ENCODE measurements around the gene JAZF1. TPM values are rescaled to one million over a fixed set of nuclear protein-coding genes. Genes with fewer than 3 reads are reported as not detected.

Gene JAZF1
- total RNA-seq, 1 experiment from 2014 or later = 15.3 TPM

DNA sequence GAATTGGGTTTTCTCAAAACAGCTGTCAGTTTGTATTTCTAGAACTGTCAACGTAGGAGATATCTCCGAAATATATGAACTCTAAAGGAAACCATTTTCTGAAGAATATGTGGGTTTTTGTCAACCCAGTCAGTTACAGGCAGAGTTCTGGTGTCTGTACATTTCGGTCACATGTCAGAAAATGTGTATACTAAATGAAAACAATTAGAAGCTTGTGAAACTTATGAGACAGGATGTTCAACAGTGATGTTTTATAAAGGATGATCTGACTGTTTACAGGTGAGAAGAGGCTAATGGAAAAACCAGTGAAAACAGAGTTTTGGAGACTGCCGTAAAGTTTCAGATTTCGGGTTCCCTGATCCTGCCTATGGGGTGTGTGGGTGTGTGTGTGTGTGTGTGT, 6.2 kb downstream of the JAZF1 start:
- no peak for DNase-seq (ENCODE audit: low read depth, low spot score)
- in situ Hi-C loops (cut with HindIII; ENCODE audit: low pct_unique_long_range_greater_than_20kb, low sequenced_read_pairs) = no loop called here

DNA sequence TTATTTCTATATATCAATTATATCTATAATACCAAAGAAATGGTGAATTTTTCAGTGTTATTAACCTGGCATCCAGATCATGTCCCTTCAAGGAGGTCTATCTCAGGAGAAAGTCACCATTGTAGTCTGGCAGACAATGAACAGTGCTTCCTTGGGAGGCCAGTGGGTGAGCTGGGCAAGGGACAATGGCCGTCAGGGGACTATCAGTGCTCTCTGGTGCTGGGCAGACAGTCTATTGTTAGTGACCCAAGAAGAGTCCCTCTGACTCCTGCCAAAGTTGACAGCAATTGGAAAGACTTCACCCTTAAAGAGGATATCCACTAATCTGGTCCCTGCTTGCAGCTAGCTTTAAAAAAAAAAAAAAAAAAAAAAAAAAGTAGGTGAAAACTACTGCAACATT, 7.1 kb downstream of the JAZF1 start:
- in situ Hi-C loops (cut with HindIII; ENCODE audit: low pct_unique_long_range_greater_than_20kb, low sequenced_read_pairs) = no loop called here
- DNase-seq (ENCODE audit: low read depth, low spot score) = peak; percentile 55

DNA sequence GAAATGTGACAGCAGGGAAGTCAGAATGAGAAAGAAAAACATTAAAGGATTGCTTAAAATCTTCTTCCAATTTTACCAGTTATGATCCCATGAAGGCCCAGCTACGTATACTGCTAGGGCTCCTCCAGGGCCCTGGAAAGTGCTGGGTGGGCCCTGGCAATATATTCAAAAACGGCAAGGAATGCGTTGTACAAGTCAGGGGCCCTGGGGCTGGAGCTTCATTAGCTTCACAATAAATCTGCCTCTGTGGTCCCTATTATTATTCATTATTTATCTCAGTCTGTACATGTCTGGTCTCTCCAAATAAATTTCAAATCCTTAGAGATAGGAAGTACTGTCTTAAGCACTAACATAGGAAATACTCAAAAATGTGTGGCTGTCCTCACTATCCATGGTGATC, 7.6 kb downstream of the JAZF1 start:
- in situ Hi-C loops (cut with HindIII; ENCODE audit: low pct_unique_long_range_greater_than_20kb, low sequenced_read_pairs) = no loop called here
- no peak for DNase-seq (ENCODE audit: low read depth, low spot score)

GRCh38 chr7:28170701-28171100, 9.9 kb downstream of the JAZF1 start:
- in situ Hi-C loops (cut with HindIII; ENCODE audit: low pct_unique_long_range_greater_than_20kb, low sequenced_read_pairs) = no loop called here
- no peak for DNase-seq (ENCODE audit: low read depth, low spot score)

DNA sequence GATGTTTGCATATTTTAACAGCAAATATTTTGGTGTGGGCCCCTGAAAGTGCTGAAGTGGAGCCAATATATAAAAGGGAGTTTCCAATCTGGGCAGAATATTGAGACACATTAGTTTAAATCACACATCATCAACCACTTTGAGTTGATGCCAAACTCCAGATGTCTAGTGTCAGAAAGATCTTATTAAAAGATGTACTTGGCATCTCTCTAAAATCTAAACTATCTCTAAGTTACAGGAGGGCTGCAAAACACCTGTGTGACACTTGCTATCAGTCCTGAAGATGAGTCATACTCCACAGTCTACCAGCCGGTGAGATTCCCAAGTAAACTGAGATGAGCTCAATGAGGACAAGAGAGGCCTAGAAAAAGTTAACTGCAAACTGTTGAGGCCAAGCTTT, 11.4 kb downstream of the JAZF1 start:
- DNase-seq (ENCODE audit: low read depth, low spot score) = no peak
- in situ Hi-C loops (cut with HindIII; ENCODE audit: low pct_unique_long_range_greater_than_20kb, low sequenced_read_pairs) = no loop called here

GRCh38 chr7:28168393-28169158, 12.0 kb downstream of the JAZF1 start:
- DNase-seq (ENCODE audit: low read depth, low spot score) = no peak
- in situ Hi-C loops (cut with HindIII; ENCODE audit: low pct_unique_long_range_greater_than_20kb, low sequenced_read_pairs) = no loop called here

- DNase-seq (ENCODE audit: low read depth, low spot score) = no peak
- in situ Hi-C loops (cut with HindIII; ENCODE audit: low pct_unique_long_range_greater_than_20kb, low sequenced_read_pairs) = no loop called here
These were observed 13.4 kb downstream of the JAZF1 start for GRCh38 chr7:28166982-28167715.

DNA sequence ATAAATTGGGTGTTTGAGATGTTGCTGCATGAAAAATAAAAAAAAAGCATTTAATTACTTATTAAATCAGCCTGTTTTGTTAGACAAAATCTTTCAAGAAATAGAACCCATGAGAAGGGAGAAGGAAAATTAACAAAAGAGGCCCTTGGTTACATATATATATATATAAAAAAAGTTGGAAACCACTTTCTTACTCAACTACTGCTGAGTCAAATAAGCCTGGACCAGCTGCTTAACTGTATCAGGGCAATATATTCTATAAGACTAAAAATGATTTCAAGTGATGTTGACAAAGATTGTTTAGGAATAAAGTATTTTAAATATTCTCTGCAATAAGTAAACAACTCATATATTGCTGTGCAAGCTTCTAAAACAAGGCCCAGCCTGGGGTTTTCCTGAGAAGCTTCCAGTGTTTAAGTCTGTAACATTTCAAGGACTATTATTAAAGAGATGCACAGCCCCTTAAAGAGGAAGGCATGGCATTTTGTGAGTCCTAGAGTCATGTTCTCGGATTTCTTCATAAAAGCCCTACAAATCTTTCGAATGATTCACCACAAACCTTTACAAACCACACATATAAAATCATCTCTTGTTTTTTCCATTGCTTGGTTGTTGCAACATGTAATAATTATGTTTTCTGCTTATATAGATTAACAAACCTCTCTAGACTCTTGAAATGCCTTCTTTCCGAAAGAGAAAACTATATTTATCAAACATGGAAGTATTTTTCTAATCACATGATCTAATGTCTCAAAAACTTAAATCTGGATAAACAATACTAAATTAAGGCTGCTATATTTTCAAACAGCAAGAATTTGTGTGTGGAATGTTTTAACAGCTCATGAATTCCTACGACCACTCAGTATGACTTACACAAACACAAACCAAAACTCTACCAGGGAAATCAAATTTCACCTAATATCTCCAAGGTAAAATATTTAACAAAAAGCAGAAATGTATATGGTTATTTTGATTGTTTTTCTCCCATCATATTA, 14.3 kb downstream of the JAZF1 start:
- in situ Hi-C loops (cut with HindIII; ENCODE audit: low pct_unique_long_range_greater_than_20kb, low sequenced_read_pairs) = no loop called here
- no peak for DNase-seq (ENCODE audit: low read depth, low spot score)

- DNase-seq (ENCODE audit: low read depth, low spot score) = no peak
- in situ Hi-C loops (cut with HindIII; ENCODE audit: low pct_unique_long_range_greater_than_20kb, low sequenced_read_pairs) = no loop called here
These were observed 15.3 kb downstream of the JAZF1 start for GRCh38 chr7:28165261-28165660.

DNA sequence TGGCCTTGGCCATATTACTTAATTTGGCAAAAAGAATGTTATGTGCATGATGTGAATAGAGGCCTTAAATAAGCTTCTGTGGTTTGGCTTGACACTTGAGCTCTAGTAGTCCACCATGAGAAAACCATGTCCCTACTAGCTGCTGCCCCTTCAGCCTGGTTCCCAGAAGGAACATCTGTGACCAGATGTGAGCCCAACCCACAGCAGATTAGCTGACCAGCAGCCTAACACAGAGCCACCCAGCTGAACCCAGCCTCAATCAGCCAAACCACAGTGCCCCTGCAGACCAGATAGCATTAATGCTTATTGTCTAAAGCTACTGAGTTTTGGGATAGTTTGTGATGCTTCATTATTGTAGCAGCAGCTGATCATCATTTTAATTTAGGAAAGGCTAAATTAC, 16.6 kb downstream of the JAZF1 start:
- DNase-seq (ENCODE audit: low read depth, low spot score) = no peak
- in situ Hi-C loops (cut with HindIII; ENCODE audit: low pct_unique_long_range_greater_than_20kb, low sequenced_read_pairs) = no loop called here

GRCh38 chr7:28161331-28161730, 19.3 kb downstream of the JAZF1 start:
- in situ Hi-C loops (cut with HindIII; ENCODE audit: low pct_unique_long_range_greater_than_20kb, low sequenced_read_pairs) = no loop called here
- DNase-seq (ENCODE audit: low read depth, low spot score) = no peak

DNA sequence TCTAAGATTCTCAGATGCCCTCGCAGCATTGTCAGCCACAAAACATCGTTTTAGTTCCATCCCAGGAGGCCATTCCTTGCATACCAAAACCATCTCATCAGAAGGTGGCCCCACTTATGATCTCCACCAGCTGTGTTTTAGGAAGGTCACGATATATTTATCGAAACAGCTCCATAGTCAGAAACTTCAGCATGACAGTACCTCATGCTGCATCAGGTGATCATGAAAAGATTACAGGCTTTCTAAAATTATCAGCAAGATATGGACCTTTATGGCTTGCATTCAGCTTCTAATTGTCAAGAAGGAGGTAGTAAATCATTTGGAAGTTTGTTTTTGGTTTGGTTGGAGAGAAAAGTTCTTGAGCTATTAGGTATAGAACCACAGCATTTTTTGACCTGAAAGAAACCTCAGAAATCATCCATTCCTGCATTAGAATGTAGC, 20.0 kb downstream of the JAZF1 start:
- no peak for DNase-seq (ENCODE audit: low read depth, low spot score)

GRCh38 chr7:28157831-28158416, 22.7 kb downstream of the JAZF1 start:
- in situ Hi-C loops (cut with HindIII; ENCODE audit: low pct_unique_long_range_greater_than_20kb, low sequenced_read_pairs) = no loop called here
- DNase-seq (ENCODE audit: low read depth, low spot score) = no peak

More for the DNA sequence above, 20.0 kb downstream of the JAZF1 start:
- in situ Hi-C loops (cut with HindIII; ENCODE audit: low pct_unique_long_range_greater_than_20kb, low sequenced_read_pairs) = no loop called here

GRCh38 chr7:28157076-28157745, 23.4 kb downstream of the JAZF1 start:
- no peak for DNase-seq (ENCODE audit: low read depth, low spot score)
- in situ Hi-C loops (cut with HindIII; ENCODE audit: low pct_unique_long_range_greater_than_20kb, low sequenced_read_pairs) = no loop called here

DNA sequence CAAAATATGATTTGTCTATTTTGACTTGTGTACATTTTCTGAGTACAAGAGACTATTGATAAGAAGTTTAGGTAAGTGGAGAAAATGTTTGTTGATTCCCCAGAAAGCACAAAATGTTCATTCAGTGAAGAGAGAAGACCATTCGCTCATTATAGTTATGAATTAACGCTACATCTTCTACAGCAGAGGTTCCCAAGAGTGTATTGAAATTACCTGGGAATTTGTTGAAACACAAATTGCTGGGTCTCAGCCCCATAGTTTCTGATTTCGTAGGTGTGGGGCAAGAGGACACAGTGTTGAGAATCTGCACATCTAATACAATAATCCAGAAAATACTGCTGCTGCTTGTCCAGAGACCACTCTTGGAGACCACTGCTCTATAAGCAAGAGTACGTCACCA, 24.2 kb downstream of the JAZF1 start:
- in situ Hi-C loops (cut with HindIII; ENCODE audit: low pct_unique_long_range_greater_than_20kb, low sequenced_read_pairs) = no loop called here

DNA sequence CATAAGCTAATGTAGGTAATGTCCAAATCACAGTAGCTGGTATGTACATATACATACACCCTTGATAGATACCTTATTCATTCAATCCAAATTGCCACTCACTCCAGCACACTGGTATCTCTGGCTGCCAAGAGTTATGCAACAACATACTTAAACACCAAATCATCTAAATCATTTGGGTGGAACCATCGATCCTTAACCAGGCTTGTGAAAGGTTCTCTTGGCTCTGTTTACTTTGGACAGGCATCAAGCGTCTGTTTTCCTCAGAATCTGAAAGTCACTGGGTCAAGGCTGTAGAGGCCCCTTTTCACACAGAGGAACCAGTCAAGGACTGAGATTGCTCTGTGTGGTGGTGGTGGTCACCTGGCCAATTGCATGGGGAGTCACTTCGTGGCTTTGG, 24.6 kb downstream of the JAZF1 start:
- DNase-seq (ENCODE audit: low read depth, low spot score) = no peak
- in situ Hi-C loops (cut with HindIII; ENCODE audit: low pct_unique_long_range_greater_than_20kb, low sequenced_read_pairs) = no loop called here

More for the DNA sequence above, 24.2 kb downstream of the JAZF1 start:
- DNase-seq (ENCODE audit: low read depth, low spot score) = no peak

GRCh38 chr7:28155019-28155660, 25.5 kb downstream of the JAZF1 start:
- DNase-seq (ENCODE audit: low read depth, low spot score) = no peak
- in situ Hi-C loops (cut with HindIII; ENCODE audit: low pct_unique_long_range_greater_than_20kb, low sequenced_read_pairs) = no loop called here
